Gastroesophageal sphincter (tissue), 4 donors: ENCODE results near the gene ZBTB11. TPM values are rescaled to one million over a fixed set of nuclear protein-coding genes. Genes with fewer than 3 reads are reported as not detected.
"Not testable (repeated sequence)": the region's sequence is repeated elsewhere in the genome, so short reads cannot be mapped to it uniquely, and the experiment has no call there.

ENCODE experiments used
- ATAC-seq: fragments of 150-250 bp; one replicate; pipeline ENCODE4 v1.9.1; 2016; ENCODE audit warnings: mild to moderate bottlenecking, moderate library complexity
- H3K27ac ChIP-seq, 4 donors: fragments of 200-600 bp; sonication (generic) in 3 of 4; 1 replicate in 3 of 4; 2 replicates in 1 of 4; pipeline ENCODE4 v1.5.1; 2016 to 2019
- H3K27me3 ChIP-seq: fragments of 200-600 bp; sonication (generic); one replicate; pipeline ENCODE4 v1.5.1; 2019
- H3K36me3 ChIP-seq, 2 donors: fragments of 200-600 bp; sonication (generic); one replicate each; pipeline ENCODE4 v1.5.1; 2019; ENCODE audit warnings: control low read depth in 1 of 2
- H3K4me1 ChIP-seq, 3 donors: fragments of 200-600 bp; sonication (generic); 1 replicate in 2 of 3; 2 replicates in 1 of 3; pipeline ENCODE4 v1.5.1; 2016 to 2019; ENCODE audit warnings: control low read depth in 2 of 3
- H3K4me3 ChIP-seq, 2 donors: fragments of 200-600 bp; sonication (generic); one replicate each; pipeline ENCODE4 v1.5.1; 2019; ENCODE audit warnings: mild to moderate bottlenecking in 1 of 2, moderate library complexity in 1 of 2
- H3K9me3 ChIP-seq, 3 donors: fragments of 200-600 bp; sonication (generic); one replicate each; pipeline ENCODE4 v1.5.1; 2017 to 2019; ENCODE audit warnings: control low read depth in 2 of 3
- EP300 ChIP-seq: sonication (generic); formaldehyde crosslinking; IDR thresholded peaks from one replicate; pipeline ENCODE4 v1.6.1; 2017; ENCODE audit warnings: antibody characterized with exemption, mild to moderate bottlenecking
- POLR2A ChIP-seq, 2 donors: fragments of 450-650 bp; IDR thresholded peaks; one replicate each; pipeline ENCODE4 v1.6.1; 2017; ENCODE audit warnings: antibody characterized with exemption in 2 of 2, mild to moderate bottlenecking in 2 of 2, moderate library complexity in 1 of 2
- POLR2AphosphoS5 ChIP-seq: sonication (generic); formaldehyde crosslinking; IDR thresholded peaks from one replicate; pipeline ENCODE4 v1.6.1; 2017; ENCODE audit warnings: antibody characterized with exemption
- WGBS, 2 donors: methylation state at CpG; one replicate each; pipeline ENCODE4 v1.1.5; 2018; ENCODE audit warnings: low coverage in 1 of 2; 5-methylcytosine and 5-hydroxymethylcytosine counted together
- small RNA-seq, 4 donors: library from RNA; depleted of rRNA; stranded (forward); fragments of <200 nt; gene quantifications; one replicate each; pipeline ENCODE3, GENCODE V24; 2016
- total RNA-seq, 4 donors: library from RNA; depleted of rRNA; stranded (reverse); fragments of >200 nt; gene quantifications; one replicate each; pipeline ENCODE4 v1.1.0, GENCODE V29; 2016
- TF ChIP-seq, protein P1 (sequence below), 4 experiments: fragments of 200-600 bp in 2 of 4; fragments of 450-650 bp in 2 of 4; sonication (generic) in 1 of 4; IDR thresholded peaks; one replicate each; pipeline ENCODE4 v1.5.1; 2017 to 2019; ENCODE audit warnings: antibody characterized with exemption in 4 of 4, mild to moderate bottlenecking in 2 of 4, moderate library complexity in 2 of 4

The ZBTB11 gene
- total RNA-seq, 4 donors from 2014 or later: 17.1 to 32.7 (median 23.6) TPM

DNA sequence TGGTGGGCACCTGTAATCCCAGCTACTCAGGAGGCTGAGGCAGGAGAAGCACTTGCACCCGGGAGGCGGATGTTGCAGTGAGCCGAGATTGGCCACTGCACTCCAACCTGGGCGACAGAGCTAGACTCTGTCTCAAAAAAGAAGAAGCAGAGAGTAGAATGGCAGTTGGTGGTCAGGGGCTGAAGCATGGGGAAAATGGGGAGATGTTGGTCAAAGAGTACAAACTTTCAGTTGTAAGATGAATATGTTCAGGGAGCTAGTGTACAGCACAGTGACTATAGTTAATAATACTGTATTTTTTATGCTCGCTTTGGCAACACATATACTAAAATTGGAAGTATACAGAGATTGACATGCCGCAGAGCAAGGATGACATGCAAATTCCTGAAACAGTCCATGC, 61.4 kb downstream of the ZBTB11 start:
- peaks cover 0 to 4% (median 0%) of the 10 kb centered on the region in 3 donors for H3K9me3 ChIP-seq
- H3K27me3 ChIP-seq: no peaks in the 10 kb centered on the region
- H3K36me3 ChIP-seq: no peaks in the 10 kb centered on the region
- TF ChIP-seq, protein P1, sequence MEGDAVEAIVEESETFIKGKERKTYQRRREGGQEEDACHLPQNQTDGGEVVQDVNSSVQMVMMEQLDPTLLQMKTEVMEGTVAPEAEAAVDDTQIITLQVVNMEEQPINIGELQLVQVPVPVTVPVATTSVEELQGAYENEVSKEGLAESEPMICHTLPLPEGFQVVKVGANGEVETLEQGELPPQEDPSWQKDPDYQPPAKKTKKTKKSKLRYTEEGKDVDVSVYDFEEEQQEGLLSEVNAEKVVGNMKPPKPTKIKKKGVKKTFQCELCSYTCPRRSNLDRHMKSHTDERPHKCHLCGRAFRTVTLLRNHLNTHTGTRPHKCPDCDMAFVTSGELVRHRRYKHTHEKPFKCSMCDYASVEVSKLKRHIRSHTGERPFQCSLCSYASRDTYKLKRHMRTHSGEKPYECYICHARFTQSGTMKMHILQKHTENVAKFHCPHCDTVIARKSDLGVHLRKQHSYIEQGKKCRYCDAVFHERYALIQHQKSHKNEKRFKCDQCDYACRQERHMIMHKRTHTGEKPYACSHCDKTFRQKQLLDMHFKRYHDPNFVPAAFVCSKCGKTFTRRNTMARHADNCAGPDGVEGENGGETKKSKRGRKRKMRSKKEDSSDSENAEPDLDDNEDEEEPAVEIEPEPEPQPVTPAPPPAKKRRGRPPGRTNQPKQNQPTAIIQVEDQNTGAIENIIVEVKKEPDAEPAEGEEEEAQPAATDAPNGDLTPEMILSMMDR (IDR thresholded peaks at IDR 0.05): no peak
- no peak for TF ChIP-seq POLR2A (IDR thresholded peaks at IDR 0.05)
- no peak for TF ChIP-seq EP300
- TF ChIP-seq POLR2AphosphoS5: no peak
- no peaks in the 10 kb centered on the region for H3K4me1 ChIP-seq
- no peak overlapping the region for H3K4me3 ChIP-seq
- H3K27ac ChIP-seq: no peak overlapping the region
- WGBS, 2 donors: 88 to 96% methylated on average over 5 to 6 of the region's 6 CpGs
- ATAC-seq: no peak

DNA sequence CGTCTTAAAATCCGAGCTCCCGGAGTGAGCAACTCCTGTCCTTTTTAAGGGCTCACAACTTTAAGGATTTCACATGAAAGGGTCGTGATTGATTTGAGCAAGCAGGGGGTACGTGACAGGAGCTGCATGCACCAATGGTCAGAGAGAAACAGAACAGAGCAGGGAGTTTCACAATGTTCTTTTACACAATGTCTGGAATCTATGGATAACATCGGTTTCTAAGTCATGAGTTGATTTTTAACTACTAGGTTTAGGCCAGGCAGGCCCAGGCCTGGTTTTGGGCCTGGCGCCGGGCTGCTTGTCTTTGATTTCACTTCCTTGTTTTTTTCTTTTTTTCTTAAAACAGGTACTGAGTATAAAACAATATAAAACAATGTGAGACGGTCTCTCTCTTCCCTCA, 63.9 kb downstream of the ZBTB11 start:
- not testable (repeated sequence) for H3K36me3 ChIP-seq, H3K4me1 ChIP-seq, H3K27me3 ChIP-seq, H3K4me3 ChIP-seq, H3K27ac ChIP-seq, H3K9me3 ChIP-seq, ATAC-seq
- WGBS, 2 donors: 83 to 90% methylated on average over 4 of the region's 9 CpGs

DNA sequence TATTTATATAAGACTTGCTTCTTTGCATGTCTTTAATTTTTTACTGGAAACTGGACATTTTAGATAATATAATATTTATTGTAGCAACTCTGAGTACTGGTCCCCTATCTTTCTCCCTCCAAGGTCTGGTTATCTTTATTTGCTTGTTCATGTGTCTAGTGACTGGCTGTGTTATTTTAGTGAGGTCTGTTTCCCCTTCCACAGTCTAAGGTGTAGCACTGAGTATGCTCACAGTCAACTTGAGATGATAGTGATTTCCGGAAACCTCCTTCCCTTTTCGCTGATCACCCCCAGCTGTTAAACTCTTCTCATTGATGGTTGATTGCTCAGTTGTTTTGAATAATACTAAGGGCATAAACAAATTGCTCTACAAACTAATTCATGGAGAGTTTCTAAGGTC, 65.9 kb downstream of the ZBTB11 start:
- H3K4me1 ChIP-seq: no peaks in the 10 kb centered on the region
- ATAC-seq: no peak
- no peaks in the 10 kb centered on the region for H3K36me3 ChIP-seq
- H3K9me3 ChIP-seq: no peaks in the 10 kb centered on the region
- H3K27ac ChIP-seq: no peak overlapping the region
- H3K27me3 ChIP-seq: no peaks in the 10 kb centered on the region
- TF ChIP-seq EP300 (no peak), POLR2AphosphoS5 (no peak), POLR2A (IDR thresholded peaks at IDR 0.05) (no peak)
- TF ChIP-seq, protein P1 (IDR thresholded peaks at IDR 0.05): no peak
- 66 to 92% methylated on average over 2 of the region's 2 CpGs for WGBS, 2 donors
- H3K4me3 ChIP-seq: no peak overlapping the region

DNA sequence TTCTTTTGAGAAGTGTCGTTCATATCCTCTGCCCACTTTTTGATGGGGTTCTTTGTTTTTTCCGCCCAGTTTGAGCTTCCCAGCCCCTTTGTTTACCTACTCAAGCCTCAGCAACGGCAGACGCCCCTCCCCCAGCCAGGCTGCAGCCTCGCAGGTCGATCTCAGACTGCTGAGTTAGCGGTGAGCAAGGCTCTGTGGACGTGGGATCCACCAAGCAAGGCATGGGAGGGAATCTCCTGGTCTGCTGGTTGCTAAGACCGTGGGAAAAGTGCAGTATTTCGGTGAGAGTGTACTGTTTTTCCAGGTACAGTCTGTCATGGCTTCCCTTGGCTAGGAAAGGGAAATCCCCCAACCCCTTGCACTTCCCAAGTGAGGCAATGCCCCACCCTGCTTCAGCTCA, 71.5 kb downstream of the ZBTB11 start:
- not testable (repeated sequence) for ATAC-seq, H3K4me1 ChIP-seq, H3K27ac ChIP-seq, H3K36me3 ChIP-seq, H3K27me3 ChIP-seq, H3K9me3 ChIP-seq, H3K4me3 ChIP-seq
- 0 to 100% methylated on average over 1 of the region's 10 CpGs for WGBS, 2 donors

DNA sequence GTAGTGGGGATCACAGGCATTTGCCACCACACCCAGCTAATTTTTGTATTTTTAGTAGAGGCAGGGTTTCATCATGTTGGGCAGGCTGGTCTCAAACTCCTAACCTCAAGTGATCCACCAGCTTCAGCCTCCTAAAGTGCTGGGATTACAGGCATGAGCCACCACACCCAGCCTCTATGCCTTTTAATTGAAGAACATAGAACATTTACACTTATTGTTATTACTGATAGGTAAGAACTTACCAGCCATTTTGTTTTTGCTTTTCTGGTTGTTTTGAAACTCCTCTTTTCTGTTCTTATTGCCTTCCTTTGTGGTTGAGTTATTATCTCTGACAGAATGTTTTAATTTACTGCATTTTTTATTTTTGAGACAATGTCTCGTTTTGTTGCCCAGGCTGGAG, 73.7 kb downstream of the ZBTB11 start:
- no peaks in the 10 kb centered on the region for H3K27me3 ChIP-seq
- H3K4me1 ChIP-seq: no peaks in the 10 kb centered on the region
- TF ChIP-seq POLR2A (IDR thresholded peaks at IDR 0.05) (no peak), POLR2AphosphoS5 (no peak), EP300 (no peak)
- TF ChIP-seq, protein P1 (IDR thresholded peaks at IDR 0.05): no peak
- no peak overlapping the region for H3K4me3 ChIP-seq
- no peaks in the 10 kb centered on the region for H3K9me3 ChIP-seq
- H3K36me3 ChIP-seq: no peaks in the 10 kb centered on the region
- no peak for ATAC-seq
- 83% methylated on average over 1 of the region's 1 CpG; no CpG with 5 or more reads in 1 of the 2 donors for WGBS, 2 donors
- no peak overlapping the region for H3K27ac ChIP-seq

DNA sequence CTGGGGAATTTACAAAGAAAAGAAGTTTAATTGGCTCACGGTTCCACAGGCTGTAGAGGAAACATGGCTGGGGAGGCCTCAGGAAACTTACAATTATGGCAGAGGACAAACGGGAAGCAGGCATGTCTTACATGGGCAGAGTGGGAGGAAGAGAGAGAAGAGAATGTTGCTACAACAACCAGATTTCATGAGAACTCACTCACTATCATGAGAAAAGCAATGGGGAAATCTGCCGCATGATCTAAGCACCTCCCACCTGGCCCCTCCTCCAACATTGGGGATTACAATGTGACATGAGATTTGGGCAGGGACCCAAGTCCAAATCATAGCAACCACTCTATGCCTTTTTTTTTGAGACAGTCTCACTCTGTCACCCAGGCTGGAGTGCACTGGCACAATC, 74.2 kb downstream of the ZBTB11 start:
- Histone ChIP-seq H3K4me3 (no peak overlapping the region), H3K27me3 (no peaks in the 10 kb centered on the region), H3K9me3 (no peaks in the 10 kb centered on the region), H3K27ac (no peak overlapping the region), H3K36me3 (peaks cover 0 to under 1% of the 10 kb centered on the region in 2 donors), H3K4me1 (no peaks in the 10 kb centered on the region)
- no peak for ATAC-seq
- WGBS, 2 donors: 76 to 83% methylated on average over 1 to 3 of the region's 3 CpGs
- TF ChIP-seq EP300: no peak
- no peak for TF ChIP-seq POLR2AphosphoS5
- TF ChIP-seq POLR2A (IDR thresholded peaks at IDR 0.05): no peak
- TF ChIP-seq, protein P1 (IDR thresholded peaks at IDR 0.05): no peak

Small RNA genes within 50 kb of the gene (small RNA-seq; reads per million reads assigned to genes)
- gene RF00019 (0 reads per million in 4 donors), gene RNU6-1256P (0 reads per million in 4 donors), gene RNY1P12 (0.38 to 1.6 (median 0.58) reads per million in 4 donors)

Other genes starting within 250 kb of the ZBTB11 start
- gene SENP7, start 163.9 kb downstream of the ZBTB11 start, total RNA-seq: 10 to 100 TPM; 14.8 to 41.4 (median 23.0) TPM
- 10 to 100 TPM; 12.2 to 22.7 (median 16.8) TPM for gene TRMT10C, start 115.3 kb downstream of the ZBTB11 start, total RNA-seq
- gene PCNP, start 103.0 kb downstream of the ZBTB11 start, total RNA-seq: 100 to 1,000 TPM; 107 to 159 (median 130) TPM
- 1,000 to 10,000 TPM in 3 of 4 donors, 100 to 1,000 TPM in 1; 852 to 2,330 (median 1,498) TPM for gene RPL24, start 9.6 kb upstream of the ZBTB11 start, total RNA-seq
- 10 to 100 TPM in 1 of 4 donors, 1 to 10 TPM in 3; 7.8 to 11.4 (median 8.8) TPM for gene CEP97, start 47.5 kb upstream of the ZBTB11 start, total RNA-seq
- gene NXPE3, start 102.1 kb upstream of the ZBTB11 start, total RNA-seq: 10 to 100 TPM; 12.5 to 32.8 (median 18.9) TPM
- gene NFKBIZ, start 172.4 kb upstream of the ZBTB11 start, total RNA-seq: 10 to 100 TPM; 27.3 to 87.0 (median 51.9) TPM